ENCODE data around the gene RGL3.
"Not testable (repeated sequence)": the region's sequence is repeated elsewhere in the genome, so short reads cannot be mapped to it uniquely, and the experiment has no call there.

RGL3 gene

GRCh38 chr19:11379857-11380350 is 39.2 kb downstream of the RGL3 start:
- no peak for DNase-seq

DNA sequence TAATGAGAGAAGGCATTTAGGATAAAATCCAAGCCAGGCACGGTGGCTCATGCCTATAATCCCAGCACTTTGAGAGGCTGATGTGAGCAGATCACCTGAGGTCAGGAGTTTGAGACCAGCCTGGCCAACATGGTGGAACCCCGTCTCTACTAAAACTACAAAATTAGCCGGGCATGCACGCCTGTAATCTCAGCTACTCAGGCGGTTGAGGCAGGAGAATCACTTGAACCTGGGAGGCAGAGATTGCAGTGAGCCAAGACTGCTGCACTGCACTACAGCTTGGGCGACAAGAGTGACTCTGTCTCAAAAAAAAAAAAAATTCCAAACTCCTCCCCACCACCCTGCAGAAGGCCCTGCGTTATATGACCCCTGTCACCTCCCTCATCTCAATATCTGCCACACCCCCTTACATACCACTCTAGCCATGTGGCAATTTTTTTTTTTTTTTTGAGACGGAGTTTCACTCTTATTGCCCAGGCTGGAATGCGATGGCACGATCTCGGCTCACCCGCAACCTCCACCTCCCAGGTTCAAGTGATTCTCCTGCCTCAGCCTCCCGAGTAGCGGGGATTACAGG is 39.8 kb downstream of the RGL3 start:
- DNase-seq: not testable (repeated sequence)

GRCh38 chr19:11378319-11379189 is 40.6 kb downstream of the RGL3 start:
- DNase-seq: no peak

- DNase-seq: no peak
Measured at GRCh38 chr19:11377756-11378155, 41.4 kb downstream of the RGL3 start.

DNA sequence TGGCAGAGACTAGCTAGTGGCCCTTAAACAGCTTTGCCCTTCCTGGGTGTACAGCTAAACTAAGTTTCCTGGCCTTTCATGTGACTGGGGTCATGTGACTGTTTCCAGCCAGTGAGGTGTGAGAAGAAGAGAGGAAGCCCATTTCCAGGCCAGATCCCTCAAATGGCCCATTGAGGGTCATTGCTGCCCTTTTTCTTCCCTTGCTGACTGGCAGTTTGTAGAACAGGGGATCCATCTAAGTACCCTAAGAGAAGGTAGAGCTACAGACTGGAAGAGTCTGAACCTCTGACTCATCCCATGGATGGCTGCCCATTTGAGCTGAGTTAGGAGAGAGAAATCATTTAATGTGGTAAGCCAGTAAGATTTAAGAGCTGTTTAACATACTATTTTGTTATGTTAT is 41.9 kb downstream of the RGL3 start:
- no peak for DNase-seq

DNA sequence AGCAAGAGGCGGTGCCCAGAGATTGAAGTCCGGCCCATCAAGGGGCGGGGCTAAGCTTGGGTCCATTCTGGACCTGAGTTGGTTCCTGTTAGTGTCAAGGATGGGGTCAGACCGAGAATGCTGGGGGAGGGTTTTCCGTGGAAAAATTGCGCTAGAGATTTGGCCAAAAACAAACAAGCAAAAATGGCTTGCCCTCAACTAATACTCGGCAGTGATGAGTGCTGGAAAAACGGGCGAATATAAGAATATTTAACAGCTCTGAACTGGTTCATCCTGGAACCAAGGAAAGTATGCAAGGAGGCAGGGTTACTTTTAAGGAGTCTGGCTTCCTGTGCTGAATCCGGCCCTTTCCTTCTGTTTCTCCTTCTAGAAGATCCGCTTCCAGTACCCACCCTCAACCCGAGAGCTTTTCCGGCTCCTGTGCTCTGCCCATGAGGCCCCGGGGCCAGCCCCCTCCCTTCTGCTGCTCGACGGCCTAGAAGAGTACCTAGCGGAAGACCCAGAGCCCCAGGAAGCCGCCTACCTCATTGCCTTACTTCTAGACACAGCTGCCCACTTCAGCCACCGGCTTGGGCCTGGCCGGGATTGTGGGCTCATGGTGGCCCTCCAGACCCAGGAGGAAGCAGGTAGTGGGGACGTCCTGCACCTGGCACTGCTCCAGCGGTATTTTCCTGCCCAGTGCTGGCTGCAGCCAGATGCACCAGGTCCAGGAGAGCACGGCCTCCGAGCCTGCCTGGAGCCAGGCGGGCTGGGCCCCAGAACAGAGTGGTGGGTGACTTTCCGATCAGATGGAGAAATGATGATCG is 43.8 kb downstream of the RGL3 start:
- peak; percentile 56 to 68 for DNase-seq

GRCh38 chr19:11374433-11375142 is 44.5 kb downstream of the RGL3 start, which contains the start of gene SWSAP1:
Gene SWSAP1, plus strand, starts transcription at chr19:11374666. Its CDS starts 15 bp downstream, at chr19:11374681.
- DNase-seq: peak; percentile 93 to 98

DNA sequence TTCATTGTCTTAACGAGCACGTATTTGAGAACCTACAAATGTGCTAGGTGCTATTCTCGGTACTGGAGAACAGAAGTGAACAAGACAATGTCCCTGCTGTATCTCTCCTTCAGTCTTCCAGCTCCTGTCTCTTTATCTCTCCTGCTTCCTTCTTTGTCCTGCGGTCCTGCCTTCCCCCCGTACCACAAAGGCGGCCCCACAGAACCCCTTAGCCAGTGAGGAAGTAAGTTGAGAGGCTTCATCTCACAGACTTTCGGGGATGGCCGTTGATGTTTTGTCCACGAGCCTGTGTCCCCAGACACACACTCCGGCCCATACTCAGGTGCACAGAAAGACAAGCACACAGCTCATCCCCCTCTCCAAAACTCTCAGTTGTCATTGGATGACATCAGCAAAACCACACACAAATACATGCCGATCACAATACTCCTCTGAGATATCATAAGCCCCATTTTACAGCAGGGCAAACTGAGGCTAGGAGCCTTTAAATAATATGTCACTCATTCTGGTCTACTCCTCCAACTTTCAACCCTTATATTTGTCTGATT is 45.2 kb downstream of the RGL3 start:
- no peak for DNase-seq

GRCh38 chr19:11373166-11373884 is 45.8 kb downstream of the RGL3 start:
- DNase-seq: no peak

GRCh38 chr19:11370744-11371143 is 48.4 kb downstream of the RGL3 start:
- no peak for DNase-seq

- no peak for DNase-seq
Measured at GRCh38 chr19:11367528-11367927, 51.6 kb downstream of the RGL3 start.

DNA sequence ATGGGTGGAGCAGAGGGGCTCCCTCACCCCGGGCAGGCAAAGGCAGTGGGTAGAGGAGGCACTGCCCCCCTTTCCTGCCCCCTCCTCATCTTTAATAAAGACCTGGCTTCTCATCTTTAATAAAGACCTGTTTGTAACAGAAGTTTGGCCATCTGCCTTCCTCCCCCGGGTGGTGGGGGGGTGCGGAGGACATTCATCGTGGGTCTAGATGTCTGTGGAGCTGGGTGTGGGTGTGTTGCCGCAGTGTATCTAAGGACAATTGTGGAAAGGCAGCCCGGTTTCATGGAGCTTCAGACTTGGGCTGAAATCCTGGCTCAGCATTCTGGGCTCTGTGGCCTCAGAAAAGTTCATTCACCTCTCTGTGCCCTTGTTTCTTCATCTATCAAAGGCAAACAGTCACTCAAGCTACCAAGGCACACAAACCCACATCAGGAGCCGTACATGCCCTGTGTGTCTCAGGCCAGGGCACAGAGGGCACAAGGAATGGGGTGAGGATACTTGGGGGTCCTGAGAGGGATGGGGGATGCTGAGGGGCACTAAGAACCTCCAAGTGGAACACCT is 53.5 kb downstream of the RGL3 start:
- no peak for DNase-seq

- no peak for DNase-seq
Measured at GRCh38 chr19:11364935-11365334, 54.2 kb downstream of the RGL3 start.

GRCh38 chr19:11364296-11364904 is 54.7 kb downstream of the RGL3 start:
- no peak for DNase-seq

GRCh38 chr19:11363881-11364280 is 55.2 kb downstream of the RGL3 start:
- no peak for DNase-seq

- DNase-seq: no peak
Measured at GRCh38 chr19:11361771-11362731, 57.1 kb downstream of the RGL3 start.

DNA sequence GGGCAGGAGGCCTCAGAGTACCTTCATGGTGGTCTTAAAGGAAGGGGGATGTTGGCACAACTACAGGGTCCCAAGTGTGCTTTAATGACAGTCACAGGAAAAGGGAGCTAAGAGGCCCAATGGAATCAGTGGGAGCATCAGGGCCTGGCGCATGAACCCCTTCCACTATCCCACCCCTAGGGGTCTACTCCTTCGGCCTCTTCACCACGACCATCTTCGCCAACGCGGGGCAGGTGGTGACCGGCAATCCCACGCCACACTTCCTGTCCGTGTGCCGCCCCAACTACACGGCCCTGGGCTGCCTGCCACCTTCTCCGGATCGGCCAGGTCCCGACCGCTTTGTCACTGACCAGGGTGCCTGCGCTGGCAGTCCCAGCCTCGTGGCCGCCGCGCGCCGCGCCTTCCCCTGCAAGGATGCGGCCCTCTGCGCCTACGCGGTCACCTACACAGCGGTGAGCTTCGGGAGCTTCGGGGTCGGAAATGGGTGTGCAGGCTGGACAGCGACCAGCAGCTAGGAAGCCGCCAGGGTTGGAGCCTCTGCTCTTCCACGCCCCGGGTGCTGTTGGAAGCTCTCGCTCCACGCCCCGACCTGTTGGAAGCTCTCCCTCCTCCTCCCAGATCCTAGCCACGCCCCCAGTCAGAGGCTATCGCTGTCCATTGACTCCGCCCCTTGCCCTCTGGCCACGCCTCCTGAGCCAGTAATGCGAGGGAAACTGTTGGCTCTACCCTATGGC is 57.9 kb downstream of the RGL3 start:
- DNase-seq: no peak

DNA sequence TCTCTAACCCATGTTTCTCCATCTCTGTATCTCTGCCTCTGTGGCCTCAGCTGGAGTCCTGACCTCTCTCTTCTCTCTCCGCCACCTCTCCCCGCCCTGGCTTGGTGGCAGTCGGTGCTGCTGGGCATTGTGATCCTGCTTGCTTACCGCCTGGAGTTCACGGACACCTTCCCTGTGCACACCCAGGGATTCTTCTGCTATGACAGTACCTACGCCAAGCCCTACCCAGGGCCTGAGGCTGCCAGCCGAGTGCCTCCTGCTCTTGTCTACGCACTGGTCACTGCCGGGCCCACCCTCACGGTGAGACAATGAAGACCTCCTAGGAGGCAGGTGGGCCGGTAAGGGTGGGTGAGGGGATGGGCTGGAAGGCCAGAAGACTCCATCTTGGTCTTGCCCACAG is 59.7 kb downstream of the RGL3 start:
- no peak for DNase-seq
